OCI-LY1 (cell line): ENCODE results near the gene SLC25A29.

Source experiments
- H2AFZ ChIP-seq: fragments of 200-600 bp; sonication (generic), shearing (Covaris generic); 2 replicates; pipeline ENCODE4 v1.6.0; 2014; ENCODE audit warnings: antibody characterized with exemption, mild to moderate bottlenecking, low read length
- H3F3A ChIP-seq: fragments of 200-600 bp; sonication (generic), shearing (Covaris generic); 2 replicates; pipeline ENCODE4 v1.6.0; 2014; ENCODE audit warnings: mild to moderate bottlenecking, antibody characterized with exemption, low read length, moderate library complexity; ENCODE audit not compliant: insufficient read depth
- H3K27ac ChIP-seq: fragments of 200-600 bp; sonication (generic); 2 replicates; pipeline ENCODE4 v1.5.1; 2014; ENCODE audit warnings: low read length, mixed run types, mild to moderate bottlenecking, low read depth; ENCODE audit not compliant: poor library complexity, severe bottlenecking
- H3K27me3 ChIP-seq: fragments of 200-600 bp; sonication (generic); 2 replicates; pipeline ENCODE4 v1.6.0; 2014; ENCODE audit warnings: antibody characterized with exemption, mild to moderate bottlenecking, low read length, moderate library complexity; ENCODE audit not compliant: insufficient read depth
- H3K36me3 ChIP-seq: fragments of 200-600 bp; sonication (generic); 2 replicates; pipeline ENCODE4 v1.6.1; 2014; ENCODE audit warnings: mild to moderate bottlenecking, antibody characterized with exemption, low read length, moderate library complexity, mixed read lengths; ENCODE audit not compliant: insufficient read depth
- H3K4me1 ChIP-seq: fragments of 200-600 bp; sonication (generic); 2 replicates; pipeline ENCODE4 v1.5.1; 2014; ENCODE audit warnings: mild to moderate bottlenecking, low read length, moderate library complexity; ENCODE audit not compliant: insufficient read depth, severe bottlenecking
- H3K4me2 ChIP-seq: fragments of 200-600 bp; sonication (generic), shearing (Covaris generic); 2 replicates; pipeline ENCODE4 v1.6.1; 2014; ENCODE audit warnings: low read length
- H3K4me3 ChIP-seq: fragments of 200-600 bp; sonication (generic); 2 replicates; pipeline ENCODE4 v1.5.1; 2014; ENCODE audit warnings: low read length, low read depth, mild to moderate bottlenecking, mixed read lengths; ENCODE audit not compliant: poor library complexity, severe bottlenecking
- H3K79me2 ChIP-seq: fragments of 200-600 bp; shearing (Covaris generic); 2 replicates; pipeline ENCODE4 v1.6.1; 2016; ENCODE audit warnings: mixed run types, low read length, mixed read lengths; ENCODE audit not compliant: insufficient read depth
- H3K9ac ChIP-seq: fragments of 200-600 bp; sonication (generic), shearing (Covaris generic); 2 replicates; pipeline ENCODE4 v1.6.1; 2014; ENCODE audit warnings: mild to moderate bottlenecking, low read length, mixed read lengths
- H3K9me2 ChIP-seq: fragments of 200-600 bp; sonication (generic), shearing (Covaris generic); 2 replicates; pipeline ENCODE4 v1.6.1; 2014; ENCODE audit warnings: low read depth, mild to moderate bottlenecking, low read length, mixed read lengths
- H3K9me3 ChIP-seq: fragments of 200-600 bp; shearing (Covaris generic); 2 replicates; pipeline ENCODE4 v1.6.1; 2014; ENCODE audit warnings: low read length, mixed read lengths
- H4K20me1 ChIP-seq: fragments of 200-600 bp; sonication (generic), shearing (Covaris generic); 2 replicates; pipeline ENCODE4 v1.6.0; 2016; ENCODE audit warnings: mild to moderate bottlenecking, low read length; ENCODE audit not compliant: insufficient read depth
- CTCF ChIP-seq: fragments of 200-600 bp; sonication (generic), shearing (Covaris generic); IDR thresholded peaks from 2 replicates; pipeline ENCODE4 v1.5.1; 2017; ENCODE audit warnings: mild to moderate bottlenecking, antibody characterized with exemption, low read length, moderate library complexity, mixed read lengths
- EZH2 ChIP-seq: fragments of 200-600 bp; sonication (generic), shearing (Covaris generic); IDR thresholded peaks from 2 replicates; pipeline ENCODE4 v1.8.0; 2017; ENCODE audit warnings: borderline replicate concordance, mixed run types, mild to moderate bottlenecking, antibody characterized with exemption, low read length, moderate library complexity, mixed read lengths

SLC25A29 gene

GRCh38 chr14:100341301-100342031 lies 35.2 kb upstream of the SLC25A29 start:
- Histone ChIP-seq H4K20me1 (no peaks in the 10 kb centered on the region), H3K9me3 (no peaks in the 10 kb centered on the region), H3K4me3 (no peak overlapping the region), H3F3A (no peaks in the 10 kb centered on the region), H3K9ac (no peak overlapping the region), H3K4me1 (peaks cover 9% of the 10 kb centered on the region), H2AFZ (no peak overlapping the region), H3K36me3 (peaks cover 13% of the 10 kb centered on the region; the same call in 1 of the 2 replicates), H3K27ac (peak overlapping the region; percentile 3), H3K9me2 (no peaks in the 10 kb centered on the region), H3K79me2 (no peaks in the 10 kb centered on the region), H3K4me2 (no peak overlapping the region), H3K27me3 (no peaks in the 10 kb centered on the region)
- TF ChIP-seq CTCF (no peak), EZH2 (no peak)

GRCh38 chr14:100340423-100340813 lies 34.2 kb upstream of the SLC25A29 start:
- no peaks in the 10 kb centered on the region for H3K9me2 ChIP-seq
- H3K27me3 ChIP-seq = no peaks in the 10 kb centered on the region
- no peak overlapping the region for H3K4me3 ChIP-seq
- TF ChIP-seq CTCF (no peak), EZH2 (no peak)
- H3K79me2 ChIP-seq = no peaks in the 10 kb centered on the region
- no peaks in the 10 kb centered on the region for H4K20me1 ChIP-seq
- peaks cover 9% of the 10 kb centered on the region; the same call in 1 of the 2 replicates for H3K36me3 ChIP-seq
- H2AFZ ChIP-seq = no peak overlapping the region
- no peak overlapping the region for H3K27ac ChIP-seq
- H3F3A ChIP-seq = no peaks in the 10 kb centered on the region
- peaks cover 9% of the 10 kb centered on the region for H3K4me1 ChIP-seq
- H3K9me3 ChIP-seq = no peaks in the 10 kb centered on the region
- no peak overlapping the region for H3K4me2 ChIP-seq
- no peak overlapping the region for H3K9ac ChIP-seq

- no peak overlapping the region for H3K4me2 ChIP-seq
- H3K27me3 ChIP-seq = no peaks in the 10 kb centered on the region
- H3K9me2 ChIP-seq = no peaks in the 10 kb centered on the region
- TF ChIP-seq EZH2 (no peak), CTCF (no peak)
- H3K9ac ChIP-seq = no peak overlapping the region
- peaks cover 9% of the 10 kb centered on the region; the same call in 1 of the 2 replicates for H3K36me3 ChIP-seq
- no peaks in the 10 kb centered on the region for H3K79me2 ChIP-seq
- peaks cover 9% of the 10 kb centered on the region for H3K4me1 ChIP-seq
- H3K4me3 ChIP-seq = no peak overlapping the region
- H3K9me3 ChIP-seq = no peaks in the 10 kb centered on the region
- H2AFZ ChIP-seq = no peak overlapping the region
- no peaks in the 10 kb centered on the region for H3F3A ChIP-seq
- no peaks in the 10 kb centered on the region for H4K20me1 ChIP-seq
- no peak overlapping the region for H3K27ac ChIP-seq
Measured at GRCh38 chr14:100339766-100340422, 33.6 kb upstream of the SLC25A29 start.
